Measurements from ENCODE around the gene CFAP299. TPM values are rescaled to one million over a fixed set of nuclear protein-coding genes. Genes with fewer than 3 reads are reported as not detected.
"Not testable (repeated sequence)": the region's sequence is repeated elsewhere in the genome, so short reads cannot be mapped to it uniquely, and the experiment has no call there.

Gene CFAP299
- total RNA-seq (ENCODE audit: unreplicated experiment), result not detected
- long read RNA-seq, result 0 reads

- H3K4me3 Mint-ChIP-seq (ENCODE audit: unreplicated experiment), result peak within 1 kb of the TSS; percentile 91
- peaks cover 5% of the 10 kb centered on the region for H3K27me3 Mint-ChIP-seq (ENCODE audit: unreplicated experiment)
- H3K36me3 Mint-ChIP-seq (ENCODE audit: low read depth, unreplicated experiment), result no peaks in the 10 kb centered on the region
- H3K4me1 Mint-ChIP-seq (ENCODE audit: unreplicated experiment), result no peaks in the 10 kb centered on the region
- peak; percentile 86 for DNase-seq (ENCODE audit: low spot score)
- TF ChIP-seq CTCF (IDR thresholded peaks at IDR 0.05; ENCODE audit: unreplicated experiment), result peak; percentile 60
- no peaks in the 10 kb centered on the region for H3K9me3 Mint-ChIP-seq (ENCODE audit: unreplicated experiment)
- no peak within 1 kb of the TSS for H3K27ac Mint-ChIP-seq (ENCODE audit: unreplicated experiment)
Observed at GRCh38 chr4:80335554-80336358, at the start of gene CFAP299. Gene CFAP299, plus strand, starts transcription at chr4:80335730.

- H3K27me3 Mint-ChIP-seq (ENCODE audit: unreplicated experiment), result no peaks in the 10 kb centered on the region
Observed at GRCh38 chr4:80286451-80286850, 49.1 kb upstream of the CFAP299 start.

GRCh38 chr4:80290665-80291064 lies 44.9 kb upstream of the CFAP299 start:
- H3K4me3 Mint-ChIP-seq (ENCODE audit: unreplicated experiment); H3K4me1 Mint-ChIP-seq (ENCODE audit: unreplicated experiment): not testable (repeated sequence)

More at GRCh38 chr4:80286451-80286850, 49.1 kb upstream of the CFAP299 start:
- Mint-ChIP-seq H3K36me3 (ENCODE audit: low read depth, unreplicated experiment) (no peaks in the 10 kb centered on the region), H3K9me3 (ENCODE audit: unreplicated experiment) (no peaks in the 10 kb centered on the region), H3K4me3 (ENCODE audit: unreplicated experiment) (no peak overlapping the region), H3K27ac (ENCODE audit: unreplicated experiment) (no peak overlapping the region), H3K4me1 (ENCODE audit: unreplicated experiment) (no peaks in the 10 kb centered on the region)
- DNase-seq (ENCODE audit: low spot score), result no peak
- TF ChIP-seq CTCF (IDR thresholded peaks at IDR 0.05; ENCODE audit: unreplicated experiment), result no peak

GRCh38 chr4:80294206-80294605 lies 41.3 kb upstream of the CFAP299 start:
- Mint-ChIP-seq H3K4me1 (ENCODE audit: unreplicated experiment) (no peaks in the 10 kb centered on the region), H3K36me3 (ENCODE audit: low read depth, unreplicated experiment) (no peaks in the 10 kb centered on the region), H3K27ac (ENCODE audit: unreplicated experiment) (no peak overlapping the region), H3K27me3 (ENCODE audit: unreplicated experiment) (no peaks in the 10 kb centered on the region), H3K9me3 (ENCODE audit: unreplicated experiment) (no peaks in the 10 kb centered on the region), H3K4me3 (ENCODE audit: unreplicated experiment) (no peak overlapping the region)
- DNase-seq (ENCODE audit: low spot score), result no peak
- TF ChIP-seq CTCF (IDR thresholded peaks at IDR 0.05; ENCODE audit: unreplicated experiment), result no peak

More at GRCh38 chr4:80290665-80291064, 44.9 kb upstream of the CFAP299 start:
- not testable (repeated sequence) for H3K27me3 Mint-ChIP-seq (ENCODE audit: unreplicated experiment); H3K36me3 Mint-ChIP-seq (ENCODE audit: low read depth, unreplicated experiment); DNase-seq (ENCODE audit: low spot score); H3K9me3 Mint-ChIP-seq (ENCODE audit: unreplicated experiment); H3K27ac Mint-ChIP-seq (ENCODE audit: unreplicated experiment)

GRCh38 chr4:80295336-80295735 lies 40.2 kb upstream of the CFAP299 start:
- Mint-ChIP-seq H3K27me3 (ENCODE audit: unreplicated experiment) (no peaks in the 10 kb centered on the region), H3K4me3 (ENCODE audit: unreplicated experiment) (no peak overlapping the region), H3K36me3 (ENCODE audit: low read depth, unreplicated experiment) (no peaks in the 10 kb centered on the region), H3K27ac (ENCODE audit: unreplicated experiment) (no peak overlapping the region), H3K9me3 (ENCODE audit: unreplicated experiment) (no peaks in the 10 kb centered on the region), H3K4me1 (ENCODE audit: unreplicated experiment) (no peaks in the 10 kb centered on the region)
- no peak for TF ChIP-seq CTCF (IDR thresholded peaks at IDR 0.05; ENCODE audit: unreplicated experiment)
- DNase-seq (ENCODE audit: low spot score), result no peak

All from endothelial cell (in vitro differentiated cells).